ENCODE data around the gene DNAJC5. TPM values are rescaled to one million over a fixed set of nuclear protein-coding genes. Genes with fewer than 3 reads are reported as not detected.
"Not testable (repeated sequence)": the region's sequence is repeated elsewhere in the genome, so short reads cannot be mapped to it uniquely, and the experiment has no call there.

DNAJC5 gene
- total RNA-seq, 1 donor, result 26.0 TPM

DNA sequence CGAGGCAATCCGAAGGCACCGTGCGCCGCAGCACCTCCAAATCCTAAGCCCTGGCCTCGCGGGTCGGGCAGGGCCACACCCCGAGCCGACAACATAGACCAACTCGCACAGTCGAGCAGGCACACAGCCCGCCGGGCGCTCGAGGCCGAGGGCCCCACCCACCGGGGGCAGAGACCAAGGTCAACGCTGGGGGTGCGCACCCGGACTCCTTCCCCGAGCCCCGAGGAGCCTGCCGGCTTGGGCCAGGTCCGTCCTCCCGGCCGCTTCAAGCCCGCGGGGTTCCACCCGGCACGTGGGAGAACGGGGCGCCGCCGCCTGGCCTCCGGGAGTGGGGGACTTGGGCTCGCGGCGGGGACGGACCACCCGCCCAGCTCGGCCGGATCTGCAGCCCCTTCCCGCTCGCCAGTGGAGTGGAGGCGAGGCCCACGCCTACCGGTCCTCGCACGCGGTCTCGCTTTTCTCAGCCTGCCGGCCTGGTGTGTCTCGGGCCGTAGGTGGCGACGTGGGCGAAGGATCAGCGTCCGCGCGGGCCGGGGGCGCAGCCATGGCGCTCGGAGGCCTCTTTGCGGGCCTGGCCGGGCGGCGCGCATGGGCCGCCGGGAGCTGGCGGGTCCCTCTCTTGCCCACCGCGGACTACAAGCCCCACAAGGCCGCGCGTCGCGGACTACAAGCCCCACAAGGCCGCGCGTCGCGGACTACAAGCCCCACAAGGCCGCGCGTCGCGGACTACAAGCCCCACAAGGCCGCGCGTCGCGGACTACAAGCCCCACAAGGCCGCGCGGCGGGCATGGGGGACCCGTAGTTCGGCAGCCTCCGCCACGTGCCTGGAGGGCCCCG lies 61.1 kb downstream of the DNAJC5 start, which contains the start of gene UCKL1:
Gene UCKL1 (minus strand): TSS at position 590 of the 837 bp plus-strand sequence. CDS start 44 bp downstream, at position 546.
- Histone ChIP-seq H3K4me1 (ENCODE audit: insufficient read depth, low read length) (peaks cover 34% of the 10 kb centered on the region), H3K27me3 (ENCODE audit: insufficient read depth, low read length) (no peaks in the 10 kb centered on the region), H3K4me3 (ENCODE audit: low read length) (peak within 1 kb of the TSS; percentile 80), H3K9me3 (ENCODE audit: low read depth, low read length) (no peaks in the 10 kb centered on the region)

DNA sequence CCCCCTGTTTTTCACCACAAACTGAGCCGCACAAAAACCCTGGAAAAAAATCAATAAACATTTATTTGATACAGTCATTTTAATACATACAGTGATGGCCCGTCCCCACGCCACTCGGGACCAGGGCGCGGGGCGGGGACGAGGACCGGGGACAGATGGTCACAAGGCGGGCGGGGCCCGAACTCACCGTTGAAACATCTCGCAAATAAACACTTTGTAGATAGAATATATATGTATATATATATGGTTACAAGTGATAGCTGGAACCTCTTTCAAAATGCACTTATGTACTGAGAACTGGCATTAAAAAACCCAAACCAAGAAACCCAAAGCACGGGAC lies 61.7 kb downstream of the DNAJC5 start:
- no peaks in the 10 kb centered on the region for H3K9me3 ChIP-seq (ENCODE audit: low read depth, low read length)
- no peaks in the 10 kb centered on the region for H3K27me3 ChIP-seq (ENCODE audit: insufficient read depth, low read length)
- peaks cover 34% of the 10 kb centered on the region for H3K4me1 ChIP-seq (ENCODE audit: insufficient read depth, low read length)
- H3K4me3 ChIP-seq (ENCODE audit: low read length), result peak overlapping the region; percentile 50

DNA sequence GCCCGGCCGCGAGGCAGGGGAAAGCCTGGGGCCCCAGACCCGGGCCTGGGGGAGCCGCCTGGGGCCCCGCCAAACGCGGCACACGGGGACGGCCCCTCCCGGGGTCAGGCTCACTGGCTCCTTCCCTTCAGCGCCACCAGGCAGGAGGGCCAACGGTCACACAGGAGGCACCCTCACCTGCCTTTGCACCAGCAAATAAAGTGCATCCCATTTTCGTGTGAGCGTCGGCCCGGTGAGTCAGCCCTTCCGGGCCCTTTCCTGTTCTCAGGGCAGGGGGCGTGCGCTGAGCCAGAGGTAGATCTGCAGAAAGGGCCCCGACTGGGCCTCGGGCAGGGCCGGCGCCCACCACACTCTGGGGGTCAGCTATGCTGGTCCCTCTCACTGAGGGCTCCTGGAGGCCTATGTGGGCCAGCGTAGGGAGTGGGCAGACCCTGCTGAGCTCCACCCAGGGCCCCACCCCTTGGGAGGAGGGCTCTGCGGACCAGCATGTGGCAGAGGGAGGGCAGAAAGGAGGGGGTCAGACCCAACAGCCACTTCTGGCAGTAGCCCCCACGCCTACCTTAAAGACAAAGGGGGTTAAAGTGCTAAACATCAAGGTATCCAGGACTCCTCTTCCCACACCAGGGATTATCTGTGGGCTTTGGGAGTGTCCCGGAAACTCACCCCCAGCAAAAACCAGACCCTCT lies 62.2 kb downstream of the DNAJC5 start:
- Histone ChIP-seq H3K4me3 (ENCODE audit: low read length) (peak overlapping the region; percentile 50), H3K4me1 (ENCODE audit: insufficient read depth, low read length) (peaks cover 34% of the 10 kb centered on the region), H3K9me3 (ENCODE audit: low read depth, low read length) (no peaks in the 10 kb centered on the region), H3K27me3 (ENCODE audit: insufficient read depth, low read length) (no peaks in the 10 kb centered on the region)

DNA sequence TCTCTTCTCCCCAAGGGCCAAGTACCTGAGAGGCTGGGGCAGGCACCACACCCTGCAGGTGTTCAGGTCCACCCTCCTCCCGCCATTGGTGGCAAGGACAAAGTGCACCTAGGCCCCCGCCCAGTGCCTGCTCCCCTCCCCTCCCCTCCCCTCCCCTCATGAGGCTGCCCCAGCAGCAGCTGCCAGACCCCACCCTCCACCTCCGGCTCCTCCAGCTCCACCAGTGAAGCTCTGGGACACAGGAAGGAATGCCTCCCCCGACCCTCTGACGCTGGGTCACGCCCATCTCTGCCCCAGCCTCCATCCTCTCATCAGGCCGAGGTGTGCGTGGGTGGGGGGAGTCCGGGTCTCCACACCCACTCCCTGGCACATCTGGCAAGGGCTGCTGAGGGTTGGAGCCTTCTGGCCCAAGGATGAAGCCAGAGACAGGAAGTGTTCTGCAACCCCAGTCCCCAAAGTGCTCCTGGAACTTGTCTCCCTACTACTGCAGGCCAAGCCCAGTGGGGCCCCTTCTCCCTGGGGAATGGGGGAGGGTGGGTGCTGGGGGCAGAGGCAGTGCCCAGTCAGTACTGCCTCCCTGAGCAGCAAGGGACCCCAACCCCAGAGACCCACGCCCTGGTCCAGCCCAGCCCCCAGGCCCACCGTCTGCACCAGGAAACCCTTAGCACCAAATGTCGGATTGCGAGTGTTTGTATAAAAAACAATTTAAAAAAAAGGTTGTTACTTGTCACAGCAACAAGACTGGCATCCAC lies 62.9 kb downstream of the DNAJC5 start:
- peaks cover 34% of the 10 kb centered on the region for H3K4me1 ChIP-seq (ENCODE audit: insufficient read depth, low read length)
- no peak overlapping the region for H3K4me3 ChIP-seq (ENCODE audit: low read length)
- H3K9me3 ChIP-seq (ENCODE audit: low read depth, low read length), result no peaks in the 10 kb centered on the region
- H3K27me3 ChIP-seq (ENCODE audit: insufficient read depth, low read length), result no peaks in the 10 kb centered on the region

DNA sequence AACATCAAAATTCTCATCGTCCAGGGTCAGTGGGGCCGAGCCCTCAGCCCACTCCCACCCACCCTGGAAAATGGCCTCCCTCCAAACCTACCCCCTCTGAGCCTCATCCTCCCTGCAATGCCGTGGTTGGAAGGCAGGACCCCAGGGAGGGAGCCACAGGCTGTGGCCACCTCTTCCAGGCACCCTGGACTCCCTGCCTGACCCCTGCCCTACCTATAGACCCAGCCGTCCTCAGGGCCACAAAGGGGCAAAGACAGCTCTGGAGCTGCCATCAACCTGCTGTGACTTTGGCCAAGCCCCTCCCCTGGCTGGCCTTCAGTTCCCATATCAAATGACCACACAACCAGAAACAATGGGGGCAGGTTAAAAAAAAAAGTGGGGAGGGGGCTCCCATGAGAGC lies 63.5 kb downstream of the DNAJC5 start:
- peaks cover 34% of the 10 kb centered on the region for H3K4me1 ChIP-seq (ENCODE audit: insufficient read depth, low read length)
- H3K9me3 ChIP-seq (ENCODE audit: low read depth, low read length), result no peaks in the 10 kb centered on the region
- no peak overlapping the region for H3K4me3 ChIP-seq (ENCODE audit: low read length)
- H3K27me3 ChIP-seq (ENCODE audit: insufficient read depth, low read length), result no peaks in the 10 kb centered on the region

DNA sequence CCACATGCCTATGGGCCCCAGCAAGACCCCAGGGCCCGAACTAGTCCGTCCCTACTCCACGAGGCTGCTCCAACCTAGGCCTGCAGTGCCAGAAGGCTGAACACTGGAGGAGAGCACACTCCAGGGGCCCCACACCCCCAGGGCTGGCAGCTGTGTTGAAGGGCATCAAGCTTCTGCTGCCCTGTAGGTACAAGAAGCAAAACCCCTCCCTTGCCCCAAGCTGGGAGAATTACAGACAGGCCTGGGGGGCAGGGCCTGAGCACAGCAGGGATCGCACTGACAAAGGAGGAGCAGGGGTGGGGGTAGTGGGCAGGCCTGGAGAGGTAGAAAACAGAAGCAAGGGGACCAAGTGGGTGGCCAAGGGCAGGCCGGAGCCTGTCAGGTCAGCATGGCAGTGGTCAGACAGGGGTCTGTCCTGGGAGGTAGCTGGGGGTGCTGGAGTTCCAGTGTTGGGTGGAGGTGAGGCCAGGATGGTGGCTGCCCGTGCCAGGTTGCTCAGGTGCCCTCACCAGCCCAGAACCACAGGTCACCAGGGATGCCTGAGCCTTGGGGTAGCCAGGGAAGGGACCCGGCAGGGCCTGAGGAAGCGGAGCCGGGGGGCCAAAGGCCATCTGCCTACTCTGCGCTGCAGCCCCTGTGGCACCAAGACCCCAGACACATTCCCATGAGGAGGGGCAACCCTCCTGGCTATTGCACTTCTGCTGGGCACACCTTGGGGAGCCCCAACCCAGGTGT lies 64.2 kb downstream of the DNAJC5 start:
- H3K4me1 ChIP-seq (ENCODE audit: insufficient read depth, low read length), result peaks cover 29% of the 10 kb centered on the region
- no peak overlapping the region for H3K4me3 ChIP-seq (ENCODE audit: low read length)
- H3K9me3 ChIP-seq (ENCODE audit: low read depth, low read length), result no peaks in the 10 kb centered on the region
- H3K27me3 ChIP-seq (ENCODE audit: insufficient read depth, low read length), result no peaks in the 10 kb centered on the region

DNA sequence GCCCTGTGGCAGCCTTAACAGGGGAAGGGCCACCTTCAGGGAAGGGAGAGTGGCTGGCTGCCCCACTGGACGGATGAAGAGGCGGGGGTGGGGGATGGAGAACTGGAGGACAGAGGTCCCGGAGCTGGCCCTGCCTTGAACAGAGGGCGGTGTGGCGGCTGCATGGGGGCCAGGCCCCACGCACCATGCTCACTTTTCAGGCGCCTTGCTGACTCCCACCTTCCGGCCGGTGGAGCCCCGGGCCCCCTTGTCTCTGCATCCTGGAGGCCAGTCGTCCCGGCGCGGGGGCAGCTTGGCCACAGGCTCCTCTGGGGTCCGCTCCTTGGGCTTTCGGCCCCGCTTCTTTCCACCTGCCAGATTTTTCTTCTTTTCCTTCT lies 64.8 kb downstream of the DNAJC5 start:
- H3K9me3 ChIP-seq (ENCODE audit: low read depth, low read length), result no peaks in the 10 kb centered on the region

DNA sequence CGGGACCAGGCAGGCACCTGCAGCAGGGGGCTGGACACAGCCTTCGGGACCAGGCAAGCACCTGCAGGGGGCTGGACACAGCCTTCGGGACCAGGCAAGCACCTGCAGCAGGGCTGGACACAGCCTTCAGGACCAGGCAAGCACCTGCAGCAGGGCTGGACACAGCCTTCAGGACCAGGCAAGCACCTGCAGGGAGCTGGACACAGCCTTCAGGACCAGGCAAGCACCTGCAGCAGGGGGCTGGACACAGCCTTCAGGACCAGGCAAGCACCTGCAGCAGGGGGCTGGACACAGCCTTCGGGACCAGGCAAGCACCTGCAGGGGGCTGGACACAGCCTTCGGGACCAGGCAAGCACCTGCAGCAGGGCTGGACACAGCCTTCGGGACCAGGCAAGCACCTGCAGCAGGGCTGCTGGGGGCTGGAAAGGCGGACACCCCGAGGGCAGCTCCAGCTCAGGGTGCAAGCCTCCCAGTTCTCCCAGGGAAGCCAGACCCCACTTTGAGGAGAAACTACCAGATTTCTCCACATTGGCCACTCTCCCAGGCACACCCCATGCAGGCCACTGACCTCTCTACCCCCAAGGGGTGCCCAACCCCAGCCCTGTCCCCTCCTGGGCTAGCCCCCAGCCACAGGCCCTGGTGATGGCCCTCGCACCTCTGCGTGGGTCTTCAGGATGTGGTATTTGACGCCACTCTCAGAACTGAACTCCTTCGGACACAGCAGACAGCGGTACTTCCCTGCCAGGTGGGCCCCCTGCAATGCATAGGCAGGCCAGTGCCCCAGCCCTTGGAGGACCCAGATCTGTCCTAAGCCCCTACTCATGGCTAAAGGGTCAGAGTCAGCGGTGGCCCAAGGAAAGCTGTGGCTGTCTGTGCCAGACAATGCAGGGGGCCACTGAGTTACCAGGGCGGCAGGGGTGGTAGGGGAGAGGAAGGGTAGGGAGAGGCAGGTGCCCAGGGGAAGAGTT lies 66.0 kb downstream of the DNAJC5 start:
- H3K27me3 ChIP-seq (ENCODE audit: insufficient read depth, low read length); H3K9me3 ChIP-seq (ENCODE audit: low read depth, low read length); H3K4me3 ChIP-seq (ENCODE audit: low read length): not testable (repeated sequence)
- peaks cover 11% of the 10 kb centered on the region for H3K4me1 ChIP-seq (ENCODE audit: insufficient read depth, low read length)

More for the DNA sequence above, 64.8 kb downstream of the DNAJC5 start:
- H3K27me3 ChIP-seq (ENCODE audit: insufficient read depth, low read length), result no peaks in the 10 kb centered on the region
- H3K4me3 ChIP-seq (ENCODE audit: low read length), result no peak overlapping the region
- peaks cover 23% of the 10 kb centered on the region for H3K4me1 ChIP-seq (ENCODE audit: insufficient read depth, low read length)

DNA sequence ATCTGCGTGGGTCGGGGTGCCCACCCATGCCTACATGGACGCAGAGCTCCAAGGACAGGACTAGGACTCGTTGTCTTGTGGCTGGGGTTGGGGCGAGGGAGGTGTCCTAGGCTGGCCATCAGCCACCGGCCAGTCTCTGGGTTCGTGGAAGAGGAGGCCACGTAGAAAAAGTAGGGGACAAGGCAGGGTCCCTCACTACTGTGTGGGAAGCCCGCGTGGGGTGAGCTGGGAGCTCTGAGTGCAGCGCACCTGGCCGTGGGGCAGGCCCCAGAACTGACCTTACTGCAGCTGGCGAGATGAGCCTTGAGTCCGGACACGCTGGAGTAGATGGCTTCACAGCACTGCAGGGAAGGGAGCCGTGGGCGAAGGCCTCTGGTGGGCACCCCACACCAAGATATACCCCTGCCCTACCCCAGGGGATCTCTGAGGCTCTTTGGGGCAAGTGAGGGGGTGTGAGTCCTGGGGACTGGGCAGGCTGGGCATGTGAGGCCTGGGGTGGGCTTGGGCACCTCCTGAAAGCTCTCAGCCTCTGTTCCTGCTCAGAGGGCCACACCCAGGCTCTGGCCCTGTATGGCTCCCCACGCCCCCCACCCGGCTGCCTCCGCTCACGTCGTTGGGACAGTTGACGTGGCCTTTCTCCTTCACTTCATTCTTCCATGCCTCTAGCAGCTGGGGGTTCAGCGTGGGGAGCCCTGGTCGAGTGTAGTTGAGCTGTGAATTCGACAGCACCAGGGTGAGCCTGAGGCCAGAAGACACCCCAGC lies 66.9 kb downstream of the DNAJC5 start:
- Histone ChIP-seq H3K9me3 (ENCODE audit: low read depth, low read length) (no peaks in the 10 kb centered on the region), H3K27me3 (ENCODE audit: insufficient read depth, low read length) (no peaks in the 10 kb centered on the region), H3K4me1 (ENCODE audit: insufficient read depth, low read length) (peaks cover 7% of the 10 kb centered on the region)

DNA sequence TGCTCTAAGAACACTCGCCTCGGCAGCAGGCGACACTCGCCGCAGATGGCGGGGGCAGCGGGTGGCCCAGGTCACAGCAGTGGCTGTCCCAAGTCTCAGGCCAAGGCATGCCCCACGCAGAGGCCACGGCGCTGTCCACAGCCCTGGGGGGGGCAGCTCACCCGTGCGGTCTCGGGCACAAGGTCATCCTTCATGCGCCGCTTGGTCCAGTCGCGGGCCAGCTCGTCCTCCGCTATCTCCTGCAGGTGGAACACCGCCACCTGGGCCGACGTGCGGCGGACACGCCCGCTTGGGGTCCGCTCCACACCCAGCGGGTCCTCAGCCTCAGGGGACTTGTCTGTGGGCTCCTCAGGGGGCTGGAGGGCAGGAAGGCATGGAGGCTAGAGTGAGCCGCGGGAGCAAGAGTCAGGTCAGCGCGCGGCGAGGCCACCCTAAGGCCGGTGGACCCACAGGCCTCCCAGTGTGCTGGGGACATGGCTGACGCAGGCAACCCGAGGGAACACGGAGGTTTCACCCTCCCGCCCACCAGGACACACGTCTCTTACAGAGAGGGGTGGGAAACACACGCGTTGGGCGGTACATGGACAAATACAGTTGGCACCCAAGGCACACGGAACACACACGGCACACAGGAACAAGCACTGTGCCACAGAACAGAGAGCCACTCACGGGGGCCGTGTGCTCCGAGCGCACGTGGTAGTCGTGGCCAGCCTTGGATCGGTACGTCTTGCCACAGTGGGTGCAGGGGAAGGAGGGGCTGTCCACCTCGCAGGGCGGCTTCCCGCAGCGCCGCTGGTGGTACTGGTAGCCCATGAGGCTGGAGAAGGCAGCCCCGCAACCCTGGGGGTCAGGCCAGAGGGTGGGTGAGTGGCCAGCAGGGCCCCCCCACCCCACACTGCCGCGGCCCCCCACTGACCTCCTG lies 67.8 kb downstream of the DNAJC5 start:
- Histone ChIP-seq H3K4me3 (ENCODE audit: low read length) (no peak overlapping the region), H3K27me3 (ENCODE audit: insufficient read depth, low read length) (no peaks in the 10 kb centered on the region), H3K4me1 (ENCODE audit: insufficient read depth, low read length) (no peaks in the 10 kb centered on the region), H3K9me3 (ENCODE audit: low read depth, low read length) (no peaks in the 10 kb centered on the region)

More for the DNA sequence above, 66.9 kb downstream of the DNAJC5 start:
- no peak overlapping the region for H3K4me3 ChIP-seq (ENCODE audit: low read length)

DNA sequence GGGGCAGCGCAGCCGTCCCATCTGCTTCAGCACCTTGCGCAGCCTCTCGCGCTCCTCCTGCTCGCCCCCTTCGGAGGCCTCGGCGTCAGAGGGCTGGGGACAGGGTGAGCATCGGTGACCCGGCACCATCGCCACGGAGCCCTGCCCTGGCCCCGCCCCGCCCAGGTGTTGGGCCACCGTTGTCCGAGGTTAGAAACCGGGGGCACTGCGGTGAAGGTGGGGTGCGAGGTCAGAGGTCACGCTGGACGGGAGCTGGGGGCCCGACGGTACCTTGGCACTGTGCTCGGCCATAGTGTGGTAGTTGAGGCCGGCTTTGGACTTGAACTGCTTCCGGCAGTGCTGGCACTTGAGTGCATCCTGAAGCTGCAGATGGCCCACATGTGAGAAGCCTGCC lies 68.4 kb downstream of the DNAJC5 start:
- Histone ChIP-seq H3K27me3 (ENCODE audit: insufficient read depth, low read length) (no peaks in the 10 kb centered on the region), H3K4me1 (ENCODE audit: insufficient read depth, low read length) (no peaks in the 10 kb centered on the region), H3K9me3 (ENCODE audit: low read depth, low read length) (no peaks in the 10 kb centered on the region), H3K4me3 (ENCODE audit: low read length) (no peak overlapping the region)

DNA sequence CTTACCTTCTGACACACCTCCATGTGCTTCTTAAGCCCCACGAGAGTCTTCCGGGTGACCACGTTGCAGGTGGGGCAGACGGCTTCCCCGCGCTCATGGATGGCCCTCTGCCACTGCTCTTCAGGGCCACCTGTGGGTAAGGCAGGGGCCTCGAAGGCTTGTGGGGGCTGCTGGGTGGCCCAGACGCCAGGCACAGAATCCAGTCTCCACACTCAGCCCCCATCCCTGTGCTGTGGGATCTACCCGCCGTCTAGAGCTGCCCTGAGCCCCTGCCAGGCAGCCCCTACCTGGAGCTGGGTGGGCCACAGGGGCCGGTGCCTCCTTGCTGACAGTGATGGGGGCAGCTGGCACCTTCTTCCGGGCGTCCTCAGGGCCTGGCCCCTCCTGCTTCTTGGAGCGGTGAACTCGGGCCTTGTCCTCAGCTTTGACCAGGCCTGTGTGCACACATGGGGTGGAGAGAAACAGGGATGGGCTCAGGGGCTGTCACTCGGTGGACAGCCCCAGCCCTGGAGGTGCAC lies 68.9 kb downstream of the DNAJC5 start:
- H3K4me3 ChIP-seq (ENCODE audit: low read length), result no peak overlapping the region
- no peaks in the 10 kb centered on the region for H3K9me3 ChIP-seq (ENCODE audit: low read depth, low read length)
- no peaks in the 10 kb centered on the region for H3K27me3 ChIP-seq (ENCODE audit: insufficient read depth, low read length)
- H3K4me1 ChIP-seq (ENCODE audit: insufficient read depth, low read length), result peaks cover 4% of the 10 kb centered on the region

All from mononuclear cell (primary cell).